Occipital lobe (tissue), 3 donors: ENCODE data around the gene SUPT16H. TPM values are rescaled to one million over a fixed set of nuclear protein-coding genes. Genes with fewer than 3 reads are reported as not detected.

Experiments used
- DNase-seq: peaks from one replicate; lab custom pipeline; 2025; lab: John Stamatoyannopoulos, UW
- small RNA-seq: library from RNA; depleted of rRNA; stranded (forward); fragments of <200 nt; gene quantifications from one replicate; pipeline ENCODE3, GENCODE V24; 2014
- total RNA-seq: library from RNA; depleted of rRNA; stranded (reverse); fragments of >200 nt; gene quantifications from one replicate; pipeline ENCODE4 v1.2.3, GENCODE V29; 2014

Gene SUPT16H
- total RNA-seq, 1 donor from 2014 or later = 96.7 TPM

GRCh38 chr14:21302013-21302835, 81.6 kb downstream of the SUPT16H start:
- no peak for DNase-seq

Small RNA genes within 50 kb of the gene (small RNA-seq; reads per million reads assigned to genes)
- gene RN7SL650P (not detected), gene SNORD8 (3,438 reads per million, percentile 99 among the genes with 10 or more reads in this experiment), gene SNORD9 (44.5 reads per million, percentile 95 among the genes with 10 or more reads in this experiment)

Other genes with a start within 250 kb of the SUPT16H start
- not detected for gene OR5AU1, start 228.0 kb downstream of the SUPT16H start, total RNA-seq
- gene HNRNPC, start 114.6 kb downstream of the SUPT16H start, total RNA-seq = 531 TPM
- 0.16 TPM for gene RPGRIP1, start 103.9 kb downstream of the SUPT16H start, total RNA-seq
- 54.1 TPM for gene CHD8, start 72.1 kb upstream of the SUPT16H start, total RNA-seq
- gene RAB2B, start 92.9 kb upstream of the SUPT16H start, total RNA-seq = 48.0 TPM
- 20.9 TPM for gene TOX4, start 93.2 kb upstream of the SUPT16H start, total RNA-seq
- 87.8 TPM for gene METTL3, start 127.3 kb upstream of the SUPT16H start, total RNA-seq
- 11.2 TPM for gene SALL2, start 142.3 kb upstream of the SUPT16H start, total RNA-seq
- gene OR10G3, start 196.1 kb upstream of the SUPT16H start, total RNA-seq = not detected